HG02840 (cell line): ENCODE measurements around the gene CDK2AP2.
"Not testable (repeated sequence)": the region's sequence is repeated elsewhere in the genome, so short reads cannot be mapped to it uniquely, and the experiment has no call there.

Experiments
- ATAC-seq: cut with Tn5 transposase; IDR thresholded peaks from one replicate; pipeline ENCODE4 v1.9.1; 2021; ENCODE audit warnings: mild to moderate bottlenecking, moderate library complexity, moderate number of reproducible peaks; ENCODE audit not compliant: unreplicated experiment, low FRiP score

The CDK2AP2 gene

DNA sequence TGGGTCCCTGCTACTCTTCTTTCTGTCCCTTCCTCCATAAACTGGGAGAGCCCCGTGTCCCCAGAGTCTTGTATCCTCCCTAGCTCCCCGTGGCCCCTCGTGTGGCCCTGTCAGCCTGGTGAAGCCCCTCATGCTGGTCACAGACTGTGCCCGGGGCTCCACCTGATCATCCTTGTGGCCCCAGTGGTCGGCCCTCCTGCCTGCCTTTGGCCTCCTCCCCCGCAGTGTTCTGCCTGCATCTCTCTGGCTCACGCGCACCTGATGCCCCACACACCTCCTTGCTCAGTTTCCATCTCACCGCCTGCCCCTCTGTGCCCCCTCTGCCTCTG, 16.5 kb upstream of the CDK2AP2 start:
- no peak for ATAC-seq

DNA sequence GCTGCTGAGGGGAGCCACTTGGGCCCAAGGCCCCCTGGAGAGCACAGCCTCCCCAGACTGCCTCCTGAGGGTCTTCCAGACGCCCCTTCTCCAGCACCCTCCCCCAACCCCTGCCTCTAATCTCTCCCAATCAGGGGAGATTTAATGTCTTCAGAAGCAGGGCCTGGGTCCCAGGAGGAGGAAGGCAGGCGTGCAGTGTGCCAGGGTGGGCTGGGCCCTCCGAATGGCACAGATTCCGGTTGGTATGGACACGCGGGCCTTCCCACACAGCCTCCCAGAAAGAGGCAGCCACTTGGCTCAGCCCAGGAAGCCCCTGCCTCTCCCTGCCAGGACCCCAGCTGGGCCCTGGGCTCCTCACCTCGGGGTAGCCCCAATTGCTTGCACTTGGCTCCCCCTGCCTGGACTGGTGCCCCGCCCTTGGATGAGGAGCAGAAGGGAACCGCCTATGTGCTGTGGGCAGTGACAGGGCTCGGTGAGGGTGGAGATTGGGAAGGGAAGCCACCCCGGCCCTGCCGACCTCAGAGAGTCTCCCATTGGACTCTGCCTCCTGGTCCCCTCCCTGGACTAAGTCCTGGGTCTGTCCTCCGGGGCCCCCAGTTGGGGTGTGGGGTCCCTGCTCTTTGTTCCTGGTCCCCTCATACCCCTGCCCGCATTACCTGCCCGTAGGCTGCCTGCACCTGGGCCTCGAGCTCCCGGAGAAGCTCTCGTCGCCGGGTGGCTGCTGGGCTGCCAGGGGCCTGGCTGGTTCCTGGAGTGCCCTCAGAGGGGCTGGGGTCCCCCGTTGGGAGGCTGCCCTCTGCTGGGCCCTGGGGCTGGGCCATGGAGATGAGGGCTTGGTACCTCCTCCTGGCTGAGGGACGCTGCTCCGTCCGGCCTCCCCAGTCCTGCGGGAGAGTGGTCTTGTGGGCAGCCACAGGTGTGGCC, 15.9 kb upstream of the CDK2AP2 start:
- no peak for ATAC-seq

DNA sequence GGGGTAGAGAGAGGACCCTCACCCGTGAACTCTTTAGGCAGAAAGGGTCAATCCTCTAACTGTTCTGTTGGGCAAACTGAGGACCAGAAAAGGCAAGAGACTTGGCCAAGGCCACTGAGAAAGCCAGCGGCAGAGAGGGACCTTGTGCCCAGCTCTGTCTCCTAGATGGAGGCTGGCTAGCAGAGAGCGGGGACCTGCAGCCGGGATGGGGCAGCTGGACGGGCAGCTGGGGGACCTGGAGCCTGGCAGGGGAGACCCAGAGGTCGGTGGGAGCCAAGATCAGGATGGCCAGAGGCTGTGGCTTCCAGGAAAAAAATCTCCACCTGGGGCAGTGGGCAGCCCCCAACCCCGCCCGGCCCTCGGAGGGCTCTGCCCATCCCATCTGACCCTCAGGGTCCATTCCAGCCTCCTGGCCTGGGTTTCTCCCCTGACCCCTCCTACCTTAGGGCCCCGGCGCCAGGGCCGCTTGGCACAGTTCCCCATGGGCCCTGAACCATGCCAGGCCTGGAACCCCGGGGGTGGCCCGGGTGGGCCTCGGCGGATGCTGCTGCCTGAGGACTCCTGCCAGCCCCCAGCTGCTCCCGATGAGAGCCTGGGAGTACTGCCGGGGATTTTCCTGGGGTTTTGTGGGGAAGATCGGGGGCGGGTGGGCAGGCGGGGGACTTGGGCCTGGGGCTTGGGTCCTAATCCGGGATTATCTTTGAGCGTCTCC, 15.0 kb upstream of the CDK2AP2 start, which contains the start of gene CABP2:
Gene CABP2 (minus strand): TSS at position 603 of the 712 bp plus-strand sequence. CDS start 120 bp downstream, at position 483.
- no peak for ATAC-seq

DNA sequence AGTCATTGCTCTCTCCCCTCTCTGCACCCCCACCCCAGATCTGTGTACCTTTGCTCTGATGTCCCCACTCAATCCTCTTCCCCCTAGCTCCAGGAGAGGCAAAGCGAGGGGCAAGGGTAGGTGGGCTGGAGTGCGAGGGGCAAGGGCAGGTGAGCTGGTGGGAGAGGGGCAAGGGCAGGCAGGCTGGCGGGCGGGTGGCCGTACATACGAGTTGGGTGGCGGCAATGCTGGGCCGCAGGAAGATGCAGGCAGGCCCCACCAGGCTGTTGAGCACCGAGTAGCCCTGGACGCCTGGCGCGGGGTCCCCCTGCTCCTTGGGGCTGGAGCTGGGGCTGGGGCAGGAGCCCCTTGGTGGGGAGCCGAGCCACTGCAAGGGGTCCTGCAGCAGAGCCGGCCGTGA, 14.4 kb upstream of the CDK2AP2 start:
- ATAC-seq: no peak

DNA sequence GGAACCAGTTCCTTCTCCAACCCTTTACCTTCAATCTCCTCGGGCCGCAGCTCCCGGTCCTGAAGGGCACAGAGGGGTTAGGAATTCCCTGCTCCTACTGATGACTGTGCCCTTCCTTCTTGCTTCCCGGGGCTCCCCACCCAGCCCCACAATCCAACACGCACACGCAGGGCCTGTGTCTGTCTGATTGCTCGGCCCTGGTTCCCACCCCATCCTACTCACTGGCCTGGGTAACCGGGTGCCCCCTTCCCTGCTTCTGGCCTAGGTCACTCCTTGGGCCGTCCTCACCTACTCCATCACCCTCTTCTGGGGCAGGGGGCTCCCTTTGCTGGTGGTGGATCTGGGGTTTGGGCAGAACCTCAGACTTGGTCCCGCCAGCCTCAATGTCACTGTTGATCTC, 14.0 kb upstream of the CDK2AP2 start:
- no peak for ATAC-seq

DNA sequence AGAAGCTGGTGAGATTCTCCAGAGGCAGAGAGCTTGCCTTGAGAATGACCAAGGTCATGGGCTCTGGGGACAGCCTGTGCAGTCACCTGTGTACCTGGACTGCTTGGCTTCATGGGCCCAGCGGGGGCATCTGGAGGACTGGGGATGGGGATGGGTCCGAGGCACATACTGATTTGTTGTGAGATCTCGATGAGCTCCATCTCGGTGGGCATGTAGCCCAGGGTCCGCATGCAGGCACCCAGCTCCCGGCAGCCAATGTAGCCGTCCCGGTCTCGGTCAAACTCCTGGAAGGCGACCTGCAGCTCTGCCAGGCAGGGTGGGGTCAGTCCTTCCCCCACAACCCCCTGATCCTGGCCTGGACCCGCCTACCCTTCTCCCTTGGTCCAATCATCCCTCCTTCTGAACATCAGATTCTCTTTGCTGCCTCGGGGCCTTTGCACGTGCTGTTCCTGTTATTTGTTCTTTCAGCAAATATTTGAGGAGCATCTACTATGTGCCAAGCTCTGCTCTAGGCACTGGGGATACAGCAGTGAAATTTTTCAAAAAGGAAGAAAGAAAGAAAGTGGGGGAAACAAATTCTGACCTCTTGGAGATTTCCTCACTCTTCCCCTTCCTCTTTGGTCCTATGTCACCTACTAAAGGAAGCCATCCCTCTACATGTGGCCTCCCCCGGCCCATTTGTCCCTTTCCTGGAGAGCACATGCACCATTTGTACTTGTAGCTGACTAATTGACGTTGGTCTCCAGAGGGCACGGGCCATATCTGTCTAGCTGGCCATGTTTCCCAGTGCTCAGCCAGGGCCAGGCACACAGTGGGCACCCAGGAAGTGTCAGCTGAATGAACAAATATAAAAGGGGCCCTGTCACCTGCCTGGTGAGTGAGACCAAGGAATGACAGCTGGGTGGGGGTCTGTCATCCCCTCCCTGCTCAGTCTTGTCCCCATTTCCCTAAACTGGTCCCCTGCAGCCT, 13.2 kb upstream of the CDK2AP2 start:
- ATAC-seq: no peak

DNA sequence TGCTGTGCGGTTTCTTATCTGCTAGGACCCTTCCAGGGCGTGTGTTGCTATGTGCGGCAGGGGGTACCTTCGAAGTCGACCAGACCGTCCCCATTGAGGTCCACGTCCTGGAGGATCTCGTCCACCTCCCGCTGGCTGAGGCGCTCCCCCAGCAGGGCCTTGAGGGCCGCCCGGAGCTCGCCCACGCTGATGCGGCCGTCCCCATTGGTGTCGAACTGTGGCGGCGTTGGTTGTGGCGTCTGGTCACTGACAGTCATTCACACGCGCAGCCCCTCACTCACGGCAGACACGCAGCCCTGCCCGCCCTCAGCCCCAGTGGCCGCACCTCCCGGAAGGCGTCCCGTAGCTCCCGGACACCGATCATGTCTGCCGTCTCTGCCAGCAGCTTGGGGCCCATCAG, 11.8 kb upstream of the CDK2AP2 start:
- no peak for ATAC-seq

DNA sequence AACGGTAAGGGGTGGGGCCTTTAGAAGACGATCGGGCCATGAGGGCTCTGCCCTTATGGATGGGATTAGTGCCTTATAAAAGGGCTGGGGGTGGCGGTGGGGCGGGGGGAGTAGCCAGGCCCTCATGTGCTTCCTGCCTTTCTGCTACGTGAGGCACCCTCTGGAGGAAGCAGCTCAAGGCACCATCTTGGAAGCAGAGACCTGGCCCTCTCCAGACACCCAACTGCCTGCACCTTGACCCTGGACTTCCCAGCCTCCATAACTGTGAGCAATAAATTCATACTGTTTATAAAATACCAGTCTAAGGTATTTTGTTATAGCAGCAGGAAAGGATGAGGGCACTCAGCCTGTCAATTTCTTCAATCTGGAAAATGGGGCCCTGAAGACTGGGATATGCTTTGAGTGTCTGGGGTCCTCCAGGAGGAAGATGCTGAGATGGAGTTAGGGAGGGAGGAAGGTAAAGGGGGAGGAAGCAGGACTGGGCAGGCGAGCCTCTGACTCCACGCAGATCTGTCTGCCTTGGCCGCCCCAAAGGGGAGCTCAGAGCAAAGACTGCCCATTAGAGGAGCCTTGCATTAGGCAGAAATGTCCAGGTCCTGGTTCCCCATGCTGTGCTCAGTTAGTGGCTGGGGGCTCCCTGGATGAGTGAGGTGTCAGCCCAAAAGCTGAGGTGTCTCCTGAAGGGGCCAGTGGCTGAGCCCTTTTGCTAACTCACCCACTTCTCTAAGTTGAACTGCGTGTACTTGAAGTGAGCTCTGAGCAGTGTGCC, 10.0 kb upstream of the CDK2AP2 start:
- no peak for ATAC-seq

DNA sequence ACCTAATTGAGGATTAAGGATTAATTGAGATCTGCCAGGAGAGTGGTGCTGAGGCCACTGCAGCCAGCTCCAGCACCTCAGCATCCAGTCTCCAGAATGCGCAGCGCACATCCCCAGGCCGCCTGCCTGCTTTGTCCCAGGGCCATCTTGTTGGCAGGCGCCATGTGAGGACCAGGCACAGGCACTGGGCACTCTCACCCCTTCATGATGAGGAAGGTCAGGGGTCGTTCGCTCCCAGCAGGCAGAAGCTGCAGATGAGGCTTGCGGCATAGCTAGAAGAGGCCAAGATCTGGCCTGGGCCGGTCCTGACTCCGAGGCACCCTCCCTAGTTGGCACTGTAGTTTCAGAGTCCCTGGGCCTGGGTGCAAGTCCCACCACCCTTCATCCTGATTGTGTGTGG, 8.8 kb upstream of the CDK2AP2 start:
- ATAC-seq: no peak

DNA sequence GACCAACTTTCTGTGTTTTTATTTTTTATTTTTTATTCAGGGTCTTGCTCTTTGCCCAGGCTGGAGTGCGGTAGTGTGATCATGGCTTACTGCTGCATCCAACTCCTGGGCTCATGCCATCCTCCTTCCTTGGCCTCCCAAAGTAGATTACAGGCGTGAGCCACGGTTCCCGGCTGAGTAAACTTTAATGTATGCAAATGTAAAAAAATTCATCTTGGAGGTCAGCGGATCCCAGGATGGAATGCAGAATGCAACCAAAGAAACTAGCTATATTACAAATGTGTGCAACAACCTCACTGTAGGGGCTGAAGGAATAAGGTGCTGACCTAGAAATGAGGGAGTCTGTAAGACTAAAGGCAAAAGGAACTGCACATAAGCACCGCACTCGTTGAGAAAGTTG, 6.2 kb upstream of the CDK2AP2 start:
- ATAC-seq: no peak

DNA sequence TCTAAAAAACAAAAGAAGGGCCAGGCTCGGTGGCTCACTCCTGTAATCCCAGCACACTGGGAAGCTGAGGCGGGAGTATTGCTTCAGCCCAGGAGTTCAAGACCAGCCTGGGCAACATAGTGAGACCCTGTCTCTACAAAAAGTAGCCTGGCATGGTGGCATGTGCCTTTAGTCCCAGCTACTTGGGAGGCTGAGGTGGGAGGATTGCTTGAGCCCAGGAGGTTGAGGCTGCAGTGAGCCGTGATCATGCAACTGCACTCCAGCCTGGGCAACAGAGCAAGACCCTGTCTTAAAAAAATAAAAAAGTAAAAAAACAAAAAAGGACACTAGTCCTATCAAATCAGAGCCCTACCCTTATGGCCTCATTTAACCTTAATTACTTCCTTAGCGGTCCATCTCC, 3.6 kb upstream of the CDK2AP2 start:
- not testable (repeated sequence) for ATAC-seq

DNA sequence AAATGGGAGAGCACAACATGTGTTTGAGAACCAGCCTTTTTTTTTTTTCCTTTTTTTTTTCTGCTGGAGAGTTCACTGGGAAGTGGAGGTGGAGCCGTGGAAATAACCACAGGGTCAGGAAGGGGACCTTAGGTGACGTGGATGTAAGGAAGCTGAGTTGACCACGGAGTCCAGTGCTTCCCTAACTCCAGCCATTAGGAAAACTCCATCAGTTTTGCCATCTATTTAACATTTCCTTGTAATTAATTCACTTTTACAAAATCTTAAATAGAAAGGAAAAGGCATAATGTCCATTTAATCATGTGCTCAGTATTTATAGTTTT, 2.0 kb upstream of the CDK2AP2 start:
- ATAC-seq: no peak

DNA sequence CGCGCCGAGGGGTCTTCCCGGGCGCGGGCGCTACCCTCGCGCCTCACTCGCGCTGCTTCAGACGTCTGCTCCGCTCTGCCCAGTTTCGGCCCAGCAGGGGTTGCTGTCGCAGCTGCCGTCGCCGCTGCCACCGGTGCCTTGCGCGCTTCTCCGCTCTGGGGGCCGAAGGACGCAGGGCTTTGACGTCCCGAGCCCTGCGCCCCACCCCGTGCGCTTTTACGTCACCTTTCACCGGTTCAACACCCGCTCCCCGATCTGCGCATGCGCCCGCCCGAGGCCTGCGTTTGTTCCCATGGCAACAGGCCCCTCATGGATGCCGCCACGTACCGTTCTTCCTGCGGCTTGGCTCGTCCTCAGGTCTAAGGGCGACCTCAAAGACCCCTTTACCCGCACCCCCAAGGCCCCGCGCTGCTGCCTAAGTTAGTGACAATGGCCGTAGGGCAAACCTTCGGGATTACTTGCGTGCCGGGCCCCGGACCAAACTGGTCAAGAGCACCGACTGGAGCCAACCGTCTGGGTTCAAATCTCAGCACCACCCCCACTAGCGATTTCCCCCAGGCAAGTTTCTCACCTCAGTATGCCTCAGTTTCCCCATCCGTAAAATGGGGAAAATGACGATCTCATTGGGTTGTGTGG, 642 bp upstream of the CDK2AP2 start:
- ATAC-seq: peak; percentile 40

DNA sequence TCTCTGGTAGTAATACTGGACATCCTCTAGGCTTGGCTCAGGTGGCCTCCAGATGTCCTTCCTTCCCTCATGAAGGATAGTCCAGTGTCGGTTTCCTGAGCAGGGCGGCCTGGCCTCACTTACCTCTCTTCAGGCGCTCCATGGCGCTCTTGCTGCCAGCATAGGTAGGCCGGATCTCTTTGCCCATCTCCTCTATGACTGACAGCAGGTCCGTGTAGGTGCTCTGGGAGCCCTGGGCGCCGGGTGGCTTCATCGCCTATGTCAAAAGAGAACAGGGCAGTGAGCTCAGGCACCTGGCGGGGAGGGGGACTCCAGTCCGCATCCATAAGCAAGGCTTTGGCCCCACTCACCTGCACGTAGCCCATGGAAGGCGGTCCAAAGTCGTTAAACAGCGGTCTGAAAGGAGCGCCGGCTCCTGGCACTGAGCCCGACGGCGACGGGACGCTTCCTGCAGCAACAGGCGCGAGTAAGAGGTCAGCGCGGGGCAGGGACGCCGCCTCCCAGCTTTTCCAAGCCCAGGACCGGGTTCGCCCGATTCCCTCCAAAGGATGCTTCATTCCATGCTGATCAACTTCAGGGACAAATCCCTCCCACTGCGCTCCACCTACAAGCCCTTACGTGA, 609 bp downstream of the CDK2AP2 start:
- ATAC-seq: no peak

DNA sequence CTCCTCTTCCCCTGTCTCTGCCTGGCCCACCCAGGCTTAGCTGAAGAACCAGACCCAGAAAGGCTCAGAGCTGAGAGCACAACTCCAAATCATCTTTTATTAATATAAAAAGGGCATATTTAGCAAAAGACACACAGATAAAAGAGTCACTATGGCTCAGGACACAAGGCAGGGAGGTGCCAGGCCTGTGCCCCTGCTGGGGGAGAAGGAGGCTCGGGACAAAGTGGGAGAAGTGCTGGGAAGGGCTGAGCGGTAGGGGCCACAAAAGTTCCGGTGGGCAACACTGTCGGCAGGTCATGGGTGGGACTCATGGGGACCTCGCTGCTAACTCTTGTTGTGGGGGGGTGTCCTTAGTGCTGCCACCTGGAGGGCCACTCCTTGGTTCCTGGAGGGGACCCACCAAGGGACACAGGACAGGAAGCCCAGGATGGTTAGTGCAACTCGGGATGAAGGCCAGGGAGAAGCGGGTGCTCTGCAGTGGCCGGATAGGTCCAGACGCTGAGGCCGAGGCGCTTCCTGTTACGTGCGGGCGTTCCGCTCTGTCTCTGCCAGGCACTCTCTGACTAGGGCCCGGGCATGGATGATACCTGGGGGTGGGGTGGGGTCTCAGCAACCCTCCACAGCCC, 1.4 kb downstream of the CDK2AP2 start:
- ATAC-seq: no peak

DNA sequence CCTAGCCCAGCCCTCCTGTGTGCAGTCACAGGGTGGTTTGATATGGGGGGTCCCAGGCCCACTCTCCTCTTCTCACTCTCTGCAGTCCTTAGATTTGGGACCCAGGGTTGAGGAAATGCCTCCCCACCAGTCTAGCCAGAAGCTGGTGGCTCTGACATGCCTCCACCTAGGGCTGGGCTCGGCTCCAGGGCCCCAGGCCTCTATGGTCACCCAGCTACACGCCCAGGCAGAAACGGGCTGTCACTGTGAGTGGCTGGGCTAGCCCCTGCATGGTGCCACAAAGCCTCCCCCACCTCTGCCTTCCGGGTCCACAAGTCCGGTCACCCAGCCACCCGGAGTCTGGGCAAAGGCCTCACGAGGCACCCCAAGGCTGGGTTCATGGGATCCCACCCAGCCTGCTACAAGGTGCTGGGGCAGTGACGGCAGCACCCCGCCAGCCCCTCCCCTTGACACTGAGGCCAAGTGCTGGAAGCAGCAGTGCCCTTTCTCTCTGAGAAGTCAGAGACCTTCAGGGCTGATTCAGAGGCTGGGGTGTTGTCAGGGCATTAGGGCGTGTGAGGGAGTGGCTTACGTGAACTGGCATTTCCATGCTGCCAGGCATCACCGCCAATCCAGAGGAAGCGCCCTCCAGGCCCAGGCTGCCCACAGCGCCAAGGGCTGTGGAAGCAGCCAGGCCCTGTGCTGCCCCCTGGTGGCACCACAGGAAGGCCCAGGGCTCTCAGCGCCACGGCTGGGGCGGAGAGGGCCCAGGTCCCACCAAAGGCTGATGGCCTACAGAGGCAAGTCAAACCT, 2.2 kb downstream of the CDK2AP2 start:
- ATAC-seq: no peak

DNA sequence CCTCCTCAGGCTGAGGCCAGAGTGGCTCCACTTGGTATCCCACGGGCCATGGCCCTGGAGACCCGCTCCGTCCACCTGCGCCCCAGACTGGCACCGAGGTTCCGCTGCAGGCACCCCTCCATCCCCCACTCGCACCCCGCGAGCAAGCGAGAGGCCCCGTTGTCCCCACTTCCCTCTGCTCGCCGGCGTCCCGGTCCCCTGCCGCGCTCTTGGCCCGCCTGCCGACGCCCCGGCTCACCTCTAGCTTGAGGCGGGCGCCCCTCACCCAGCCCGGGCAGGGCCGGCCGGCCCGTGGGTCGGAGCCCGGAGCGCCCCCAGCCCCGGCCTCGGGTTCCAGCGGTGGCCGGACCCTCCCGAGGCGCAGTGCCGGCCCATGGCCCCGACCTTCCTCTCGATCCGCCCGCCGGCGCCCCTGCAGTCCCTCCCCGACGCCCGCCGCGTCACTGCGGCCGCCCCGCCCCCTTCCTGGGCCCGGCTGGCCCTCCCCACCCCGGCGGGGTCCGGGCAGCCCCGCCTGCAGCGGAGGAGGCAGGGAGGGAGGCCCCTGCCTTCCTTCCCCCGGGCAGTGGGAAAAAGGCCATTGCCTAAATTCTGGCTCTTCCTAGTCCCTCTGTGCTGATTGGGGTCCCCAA, 2.9 kb downstream of the CDK2AP2 start, which contains the start of gene PITPNM1:
Gene PITPNM1 (minus strand): TSS at position 414 of the 632 bp plus-strand sequence. CDS start 1,183 bp downstream, outside the sequence.
- no peak for ATAC-seq
